CD14-positive monocyte (primary cell): ENCODE data around the gene HIF3A. TPM values are rescaled to one million over a fixed set of nuclear protein-coding genes. Genes with fewer than 3 reads are reported as not detected.
A peak's percentile ranks its signal among the peaks of the same experiment; 100 is the strongest.

Source experiments
- DNase-seq, 3 donors: peaks; one replicate each; pipeline ENCODE4 v3.0.0-alpha.2; 2011 to 2022
- H2AFZ ChIP-seq: 2 replicates; pipeline ENCODE4 v1.6.0; 2012; ENCODE audit warnings: mild to moderate bottlenecking, low read depth, low read length, inconsistent platforms; ENCODE audit not compliant: insufficient read depth, poor library complexity, severe bottlenecking
- H3K27ac ChIP-seq, 2 donors: 1 replicate in 1 of 2; 2 replicates in 1 of 2; pipeline ENCODE4 v1.5.1; 2012 to 2013; ENCODE audit warnings: low read length in 2 of 2, control low read depth in 1 of 2, inconsistent platforms in 1 of 2, low read depth in 1 of 2, mild to moderate bottlenecking in 1 of 2
- H3K27me3 ChIP-seq, 2 donors: one replicate each; pipeline versions ENCODE4 v1.6.0 to v1.6.1; 2011 to 2013; ENCODE audit warnings: low read length in 2 of 2; ENCODE audit not compliant: control insufficient read depth in 2 of 2, insufficient read depth in 2 of 2
- H3K36me3 ChIP-seq, 2 donors: replicated peaks in 1 of 2; 1 replicate in 1 of 2; 2 replicates in 1 of 2; pipeline versions ENCODE4 v1.5.1 to v1.6.1; 2012 to 2013; ENCODE audit warnings: low read length in 2 of 2, control low read depth in 1 of 2, inconsistent platforms in 1 of 2, mild to moderate bottlenecking in 1 of 2; ENCODE audit not compliant: insufficient read depth in 2 of 2, control insufficient read depth in 1 of 2
- H3K4me1 ChIP-seq, 2 donors: 1 replicate in 1 of 2; 2 replicates in 1 of 2; pipeline versions ENCODE4 v1.5.1 to v1.6.1; 2012 to 2013; ENCODE audit warnings: low read length in 2 of 2, control low read depth in 1 of 2, inconsistent platforms in 1 of 2, mild to moderate bottlenecking in 1 of 2, moderate library complexity in 1 of 2; ENCODE audit not compliant: insufficient read depth in 2 of 2, control insufficient read depth in 1 of 2
- H3K4me2 ChIP-seq: replicated peaks from 2 replicates; pipeline ENCODE3; 2012; ENCODE audit warnings: low read length, moderate library complexity, mild to moderate bottlenecking; ENCODE audit not compliant: poor library complexity, severe bottlenecking; ENCODE audit errors: extremely low read depth
- H3K4me3 ChIP-seq, 3 experiments: fragments of 200-600 bp in 1 of 3; sonication (generic) in 1 of 3; replicated peaks in 1 of 3; 1 replicate in 2 of 3; 2 replicates in 1 of 3; pipeline ENCODE4 v1.5.1; 2011 to 2013; ENCODE audit warnings: low read length in 3 of 3, mild to moderate bottlenecking in 3 of 3, control low read depth in 2 of 3, low read depth in 2 of 3, inconsistent platforms in 1 of 3, moderate library complexity in 1 of 3
- H3K79me2 ChIP-seq: 2 replicates; pipeline ENCODE4 v1.6.0; 2012; ENCODE audit warnings: mild to moderate bottlenecking, control low read depth, inconsistent platforms, low read length, moderate library complexity; ENCODE audit not compliant: insufficient read depth
- H3K9ac ChIP-seq: 2 replicates; pipeline ENCODE4 v1.6.0; 2017; ENCODE audit warnings: low read length, mild to moderate bottlenecking; ENCODE audit not compliant: insufficient read depth, poor library complexity, severe bottlenecking
- H3K9me3 ChIP-seq, 2 donors: replicated peaks in 1 of 2; 1 replicate in 1 of 2; 2 replicates in 1 of 2; pipeline versions ENCODE4 v1.5.1 to v1.6.1; 2012 to 2013; ENCODE audit warnings: low read length in 2 of 2, control low read depth in 1 of 2; ENCODE audit not compliant: control insufficient read depth in 1 of 2, insufficient read depth in 1 of 2
- H4K20me1 ChIP-seq: 2 replicates; pipeline ENCODE4 v1.6.0; 2012; ENCODE audit warnings: mild to moderate bottlenecking, low read length, control low read depth, moderate library complexity; ENCODE audit not compliant: insufficient read depth
- H3K27ac Mint-ChIP-seq, 7 donors: one replicate each; pipeline ENCODE4 v1.8.0; 2020; ENCODE audit warnings: mild to moderate bottlenecking in 7 of 7, mixed read lengths in 7 of 7, moderate library complexity in 6 of 7, inconsistent platforms in 2 of 7
- H3K27me3 Mint-ChIP-seq, 3 donors: one replicate each; pipeline ENCODE4 v1.8.0; 2021 to 2022; ENCODE audit warnings: low read depth in 3 of 3, mild to moderate bottlenecking in 3 of 3, mixed read lengths in 3 of 3, moderate library complexity in 3 of 3, inconsistent platforms in 1 of 3
- H3K36me3 Mint-ChIP-seq, 2 donors: one replicate each; pipeline ENCODE4 v1.8.0; 2020; ENCODE audit warnings: mixed read lengths in 2 of 2, inconsistent platforms in 1 of 2, mild to moderate bottlenecking in 1 of 2
- H3K4me1 Mint-ChIP-seq: one replicate; pipeline ENCODE4 v1.8.0; 2020; ENCODE audit warnings: mild to moderate bottlenecking, mixed read lengths
- H3K4me3 Mint-ChIP-seq, 2 donors: one replicate each; pipeline ENCODE4 v1.8.0; 2020; ENCODE audit warnings: mild to moderate bottlenecking in 2 of 2, mixed read lengths in 2 of 2, moderate library complexity in 1 of 2
- H3K9me3 Mint-ChIP-seq, 7 donors: one replicate each; pipeline ENCODE4 v1.8.0; 2020 to 2022; ENCODE audit warnings: mixed read lengths in 7 of 7, mild to moderate bottlenecking in 6 of 7, moderate library complexity in 6 of 7, inconsistent platforms in 2 of 7
- WGBS: methylation state at CpG from one replicate; pipeline ENCODE4 v1.1.5; 2013; ENCODE audit warnings: missing lambda C conversion rate; ENCODE audit not compliant: insufficient coverage; 5-methylcytosine and 5-hydroxymethylcytosine counted together
- intact Hi-C, 2 donors: fragments of 100-400 bp; cut with micrococcal nuclease; formaldehyde crosslinking; loops; one replicate each; pipeline versions ENCODE4 v1.15.0 to v1.15.1; 2023
- polyA plus RNA-seq, 3 donors: library from polyadenylated mRNA; depleted of rRNA in 1 of 3; unstranded in 2 of 3; stranded (reverse) in 1 of 3; fragments of 300-500 nt in 2 of 3; fragments of >200 nt in 1 of 3; fragmentation: Illumina TruSeq in 2 of 3; gene quantifications; 1 replicate in 2 of 3; 2 replicates in 1 of 3; pipeline ENCODE4 v1.2.3, GENCODE V29; 2012 to 2021
- TF ChIP-seq, protein P1 (sequence below): fragments of 200-600 bp; IDR thresholded peaks from one replicate; pipeline ENCODE4 v1.8.0; 2022; ENCODE audit warnings: antibody characterized with exemption, mild to moderate bottlenecking

The HIF3A gene
- polyA plus RNA-seq, 3 donors, result not detected

DNA sequence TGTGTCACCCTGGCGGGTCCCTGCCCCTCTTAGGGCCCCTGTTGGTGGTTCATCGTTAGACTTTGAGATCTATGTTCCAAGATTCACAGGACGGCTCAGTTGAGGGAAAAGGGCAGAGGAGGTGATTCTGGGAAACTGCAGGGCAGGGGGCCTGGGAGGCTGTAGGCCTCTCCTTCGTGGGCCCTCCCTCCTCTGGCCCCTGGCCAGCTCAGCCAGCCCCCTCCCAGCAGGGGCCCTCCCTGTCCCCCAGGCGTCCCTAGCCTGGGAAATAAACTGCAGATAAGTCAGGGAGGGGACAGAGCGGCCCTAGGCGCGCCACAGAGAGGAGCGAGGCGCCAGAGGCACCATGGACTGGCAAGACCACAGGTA, 6.5 kb downstream of the HIF3A start:
- Histone ChIP-seq H3K27ac (no peak overlapping the region), H3K27me3 (peaks cover 0 to 4% of the 10 kb centered on the region in 2 donors), H3K4me3 (no peak overlapping the region), H4K20me1 (no peaks in the 10 kb centered on the region), H3K36me3 (no peaks in the 10 kb centered on the region), H3K4me1 (peaks cover 10% of the 10 kb centered on the region in 2 donors), H2AFZ (no peak overlapping the region), H3K9me3 (peaks cover 6 to 15% of the 10 kb centered on the region in 2 donors), H3K9ac (no peak overlapping the region), H3K79me2 (no peaks in the 10 kb centered on the region), H3K4me2 (no peak overlapping the region)
- TF ChIP-seq, protein P1, sequence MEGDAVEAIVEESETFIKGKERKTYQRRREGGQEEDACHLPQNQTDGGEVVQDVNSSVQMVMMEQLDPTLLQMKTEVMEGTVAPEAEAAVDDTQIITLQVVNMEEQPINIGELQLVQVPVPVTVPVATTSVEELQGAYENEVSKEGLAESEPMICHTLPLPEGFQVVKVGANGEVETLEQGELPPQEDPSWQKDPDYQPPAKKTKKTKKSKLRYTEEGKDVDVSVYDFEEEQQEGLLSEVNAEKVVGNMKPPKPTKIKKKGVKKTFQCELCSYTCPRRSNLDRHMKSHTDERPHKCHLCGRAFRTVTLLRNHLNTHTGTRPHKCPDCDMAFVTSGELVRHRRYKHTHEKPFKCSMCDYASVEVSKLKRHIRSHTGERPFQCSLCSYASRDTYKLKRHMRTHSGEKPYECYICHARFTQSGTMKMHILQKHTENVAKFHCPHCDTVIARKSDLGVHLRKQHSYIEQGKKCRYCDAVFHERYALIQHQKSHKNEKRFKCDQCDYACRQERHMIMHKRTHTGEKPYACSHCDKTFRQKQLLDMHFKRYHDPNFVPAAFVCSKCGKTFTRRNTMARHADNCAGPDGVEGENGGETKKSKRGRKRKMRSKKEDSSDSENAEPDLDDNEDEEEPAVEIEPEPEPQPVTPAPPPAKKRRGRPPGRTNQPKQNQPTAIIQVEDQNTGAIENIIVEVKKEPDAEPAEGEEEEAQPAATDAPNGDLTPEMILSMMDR, result no peak
- no peak for DNase-seq
- H3K4me1 Mint-ChIP-seq, result peaks cover 14% of the 10 kb centered on the region
- intact Hi-C loops, result no loop called here
- 94% methylated on average over 5 of the region's 10 CpGs for WGBS
- H3K9me3 Mint-ChIP-seq, result peaks cover 8 to 35% (median 21%) of the 10 kb centered on the region in 7 donors
- peaks cover 3 to 25% (median 19%) of the 10 kb centered on the region in 3 donors for H3K27me3 Mint-ChIP-seq
- no peak overlapping the region for H3K4me3 Mint-ChIP-seq
- H3K36me3 Mint-ChIP-seq, result no peaks in the 10 kb centered on the region
- peak overlapping the region in 1 of 7 donors; percentile 46 for H3K27ac Mint-ChIP-seq

GRCh38 chr19:46303691-46304397, 7.0 kb downstream of the HIF3A start:
- no peaks in the 10 kb centered on the region for H3K79me2 ChIP-seq
- peaks cover 0 to 3% of the 10 kb centered on the region in 2 donors for H3K27me3 ChIP-seq
- no peak for DNase-seq
- no peak overlapping the region for H3K4me3 ChIP-seq
- Mint-ChIP-seq H3K9me3 (peaks cover 8 to 35% (median 21%) of the 10 kb centered on the region in 7 donors), H3K4me1 (peaks cover 11% of the 10 kb centered on the region), H3K27ac (peak overlapping the region in 1 of 7 donors; percentile 61), H3K27me3 (peaks cover 3 to 20% (median 15%) of the 10 kb centered on the region in 3 donors), H3K4me3 (no peak overlapping the region), H3K36me3 (no peaks in the 10 kb centered on the region)
- 89% methylated on average over 50 of the region's 56 CpGs for WGBS
- H3K27ac ChIP-seq, result no peak overlapping the region
- H4K20me1 ChIP-seq, result no peaks in the 10 kb centered on the region
- intact Hi-C loops, result no loop called here
- no peaks in the 10 kb centered on the region for H3K36me3 ChIP-seq
- H3K4me1 ChIP-seq, result peaks cover 6 to 7% of the 10 kb centered on the region in 2 donors
- TF ChIP-seq, protein P1, result no peak
- peaks cover 6 to 15% of the 10 kb centered on the region in 2 donors for H3K9me3 ChIP-seq
- no peak overlapping the region for H3K4me2 ChIP-seq
- no peak overlapping the region for H3K9ac ChIP-seq
- no peak overlapping the region for H2AFZ ChIP-seq
